GM21526 (cell line): ENCODE results near the gene SOX9.
"Not testable (repeated sequence)": the region's sequence is repeated elsewhere in the genome, so short reads cannot be mapped to it uniquely, and the experiment has no call there.

Experiments
- ATAC-seq: cut with Tn5 transposase; IDR thresholded peaks from one replicate; pipeline ENCODE4 v1.9.1; 2021; ENCODE audit warnings: moderate library complexity; ENCODE audit not compliant: unreplicated experiment, low FRiP score

The SOX9 gene

DNA sequence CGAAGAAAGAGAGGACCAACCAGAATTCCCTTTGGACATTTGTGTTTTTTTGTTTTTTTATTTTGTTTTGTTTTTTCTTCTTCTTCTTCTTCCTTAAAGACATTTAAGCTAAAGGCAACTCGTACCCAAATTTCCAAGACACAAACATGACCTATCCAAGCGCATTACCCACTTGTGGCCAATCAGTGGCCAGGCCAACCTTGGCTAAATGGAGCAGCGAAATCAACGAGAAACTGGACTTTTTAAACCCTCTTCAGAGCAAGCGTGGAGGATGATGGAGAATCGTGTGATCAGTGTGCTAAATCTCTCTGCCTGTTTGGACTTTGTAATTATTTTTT is 3.6 kb downstream of the SOX9 start:
- no peak for ATAC-seq

DNA sequence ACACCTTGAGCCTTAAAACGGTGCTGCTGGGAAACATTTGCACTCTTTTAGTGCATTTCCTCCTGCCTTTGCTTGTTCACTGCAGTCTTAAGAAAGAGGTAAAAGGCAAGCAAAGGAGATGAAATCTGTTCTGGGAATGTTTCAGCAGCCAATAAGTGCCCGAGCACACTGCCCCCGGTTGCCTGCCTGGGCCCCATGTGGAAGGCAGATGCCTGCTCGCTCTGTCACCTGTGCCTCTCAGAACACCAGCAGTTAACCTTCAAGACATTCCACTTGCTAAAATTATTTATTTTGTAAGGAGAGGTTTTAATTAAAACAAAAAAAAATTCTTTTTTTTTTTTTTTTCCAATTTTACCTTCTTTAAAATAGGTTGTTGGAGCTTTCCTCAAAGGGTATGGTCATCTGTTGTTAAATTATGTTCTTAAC is 4.4 kb downstream of the SOX9 start:
- no peak for ATAC-seq

DNA sequence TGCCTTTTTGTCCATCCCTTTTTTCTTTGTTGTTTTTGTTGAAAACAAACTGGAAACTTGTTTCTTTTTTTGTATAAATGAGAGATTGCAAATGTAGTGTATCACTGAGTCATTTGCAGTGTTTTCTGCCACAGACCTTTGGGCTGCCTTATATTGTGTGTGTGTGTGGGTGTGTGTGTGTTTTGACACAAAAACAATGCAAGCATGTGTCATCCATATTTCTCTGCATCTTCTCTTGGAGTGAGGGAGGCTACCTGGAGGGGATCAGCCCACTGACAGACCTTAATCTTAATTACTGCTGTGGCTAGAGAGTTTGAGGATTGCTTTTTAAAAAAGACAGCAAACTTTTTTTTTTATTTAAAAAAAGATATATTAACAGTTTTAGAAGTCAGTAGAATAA is 4.9 kb downstream of the SOX9 start:
- ATAC-seq = no peak

DNA sequence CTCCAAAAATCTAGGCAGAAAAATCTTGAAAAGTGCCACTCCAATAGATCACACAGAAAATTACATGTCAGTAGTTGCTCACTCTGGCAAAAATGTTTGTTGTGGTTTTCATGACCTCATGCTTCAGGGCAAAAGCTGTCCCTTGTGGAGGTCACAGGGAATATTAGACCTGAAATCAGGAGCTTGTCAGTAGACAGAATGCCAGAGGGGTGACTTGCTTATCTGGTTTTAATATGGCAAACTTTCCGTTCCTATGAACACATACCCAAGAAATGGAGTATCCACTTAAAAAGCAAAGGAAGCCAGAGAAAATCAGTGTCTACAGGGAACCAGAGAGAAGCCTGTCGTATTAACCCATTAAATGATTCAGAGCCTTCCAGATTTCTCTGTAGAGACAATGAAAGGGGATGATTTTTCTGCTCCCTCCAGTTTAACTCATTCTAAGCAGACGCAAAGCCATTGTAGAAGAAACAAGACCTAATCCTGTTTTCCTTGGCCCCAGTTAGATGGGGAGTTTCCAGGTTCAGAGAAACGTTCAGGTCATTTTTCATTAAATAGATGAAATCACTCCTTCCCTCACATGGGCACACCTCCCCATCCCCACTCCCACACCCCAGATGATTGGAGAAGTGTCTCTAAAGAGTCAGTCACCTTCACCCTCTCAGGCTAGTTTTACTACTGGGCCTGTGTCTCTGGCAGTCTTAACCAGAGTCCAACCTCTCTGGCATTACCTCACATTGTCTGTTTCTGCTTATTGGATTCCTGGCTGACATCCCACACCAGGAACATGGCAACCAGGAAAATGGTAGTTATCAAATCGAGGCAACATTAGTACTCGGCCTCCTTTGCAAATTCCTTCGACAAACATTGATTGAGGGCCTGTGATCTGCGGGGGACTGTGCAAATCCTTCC is 6.0 kb downstream of the SOX9 start:
- no peak for ATAC-seq

DNA sequence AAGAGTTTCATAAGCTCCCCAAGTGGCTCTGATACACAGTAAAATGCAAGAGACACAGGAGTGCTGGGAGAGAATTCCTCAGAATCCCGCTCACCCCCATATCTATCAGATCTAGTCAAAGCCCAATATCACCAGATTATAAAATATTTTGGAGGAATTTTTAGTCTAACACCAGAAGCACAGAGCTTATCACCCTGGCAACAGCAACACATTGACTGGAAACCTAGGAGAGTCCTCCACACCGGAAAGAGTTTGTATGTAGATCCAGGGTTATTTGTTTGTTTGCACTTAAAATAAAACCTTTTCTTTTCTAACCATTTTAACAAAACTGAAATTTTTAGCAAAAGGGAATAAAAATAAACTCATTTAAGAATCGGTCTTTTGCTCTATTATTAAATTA is 7.2 kb downstream of the SOX9 start:
- ATAC-seq = no peak

DNA sequence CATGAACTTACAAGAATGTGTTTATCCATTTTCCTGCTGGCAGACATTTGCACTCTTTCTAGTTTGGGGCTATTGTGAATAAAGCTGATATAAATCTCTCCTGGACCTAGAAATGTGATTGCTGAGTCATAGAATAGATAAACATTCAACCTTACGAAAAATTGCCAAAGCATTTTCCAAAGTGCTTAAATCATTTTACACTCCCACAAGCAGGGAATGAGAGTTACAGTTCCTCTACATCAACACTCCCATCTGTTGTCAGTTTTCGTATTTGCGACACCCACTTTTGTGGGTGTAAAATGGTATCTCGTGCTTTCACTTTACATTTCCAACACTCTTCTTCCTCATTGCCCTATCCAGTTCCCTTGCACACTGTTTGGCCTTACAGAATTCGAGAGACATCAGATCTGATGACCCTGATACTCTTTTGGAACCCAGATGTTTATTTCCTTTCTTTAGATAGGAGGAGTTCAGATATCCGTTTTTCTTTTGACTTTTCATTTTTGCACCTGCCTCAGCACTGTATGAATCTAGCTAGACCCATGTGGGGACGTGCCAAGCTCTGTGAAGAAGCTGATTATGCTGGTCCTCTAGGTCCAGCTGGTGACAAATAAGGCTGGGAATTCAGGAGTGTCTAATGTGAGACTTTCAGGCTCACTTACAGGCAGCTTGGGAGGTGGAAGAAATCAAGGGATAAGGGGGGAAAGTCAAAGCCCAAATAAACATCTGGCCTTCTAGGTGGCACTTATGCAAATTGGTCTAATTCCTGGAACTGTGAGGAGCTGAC is 14.0 kb downstream of the SOX9 start:
- ATAC-seq = no peak

DNA sequence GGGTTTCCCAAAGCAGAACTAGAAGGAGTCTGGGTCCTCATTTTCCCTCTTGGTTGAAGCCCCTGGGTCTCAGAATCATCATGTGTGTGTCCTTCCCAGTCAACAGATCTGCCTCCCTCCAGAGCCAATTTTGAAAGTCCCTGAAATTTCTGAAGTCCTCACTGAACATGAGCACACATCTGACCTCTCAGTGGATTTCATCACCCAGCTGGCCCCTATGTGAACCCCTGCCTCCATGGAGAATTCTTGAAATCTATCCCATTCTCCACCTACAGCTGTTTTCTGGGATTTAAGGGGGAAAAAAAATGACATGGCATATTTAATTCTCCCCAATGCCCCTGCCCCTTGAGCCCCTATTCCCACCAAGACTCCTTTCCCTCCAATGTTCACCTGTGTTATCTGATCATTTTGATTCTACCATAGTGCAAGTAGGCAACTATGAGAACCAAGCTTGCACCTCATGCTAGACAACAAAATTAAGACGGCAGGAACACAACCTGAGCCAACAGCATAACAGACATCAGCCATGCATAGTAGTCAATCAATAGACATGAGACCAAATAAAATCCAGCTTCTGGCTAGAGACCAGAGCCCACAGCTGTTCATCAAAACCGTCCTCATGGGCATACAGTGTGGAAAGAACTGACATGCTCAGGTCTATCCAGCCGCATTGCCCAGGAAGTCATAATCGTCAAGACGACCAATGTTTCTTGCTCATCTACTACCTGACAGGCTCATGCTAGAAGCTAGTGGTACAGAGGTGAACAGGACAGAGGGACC is 14.9 kb downstream of the SOX9 start:
- ATAC-seq = no peak

DNA sequence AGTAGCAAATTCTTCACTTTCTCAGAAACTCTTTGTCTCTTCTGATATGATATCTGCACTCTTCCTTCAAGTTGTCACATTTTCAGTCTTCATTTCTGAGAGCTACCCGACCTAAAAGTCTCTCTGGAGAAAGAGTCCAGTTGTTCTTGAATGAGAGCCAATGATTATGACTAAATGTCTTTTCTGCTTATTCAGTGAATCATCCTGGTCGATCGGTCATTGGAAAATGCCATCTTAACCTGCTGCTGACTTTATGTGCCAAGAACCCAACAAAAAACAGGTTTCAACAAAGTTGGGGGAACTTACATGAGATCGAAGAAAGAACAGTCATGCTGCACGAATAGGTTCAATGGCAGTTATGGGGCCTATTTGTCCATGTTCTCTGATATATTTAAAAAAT is 15.9 kb downstream of the SOX9 start:
- ATAC-seq = no peak

DNA sequence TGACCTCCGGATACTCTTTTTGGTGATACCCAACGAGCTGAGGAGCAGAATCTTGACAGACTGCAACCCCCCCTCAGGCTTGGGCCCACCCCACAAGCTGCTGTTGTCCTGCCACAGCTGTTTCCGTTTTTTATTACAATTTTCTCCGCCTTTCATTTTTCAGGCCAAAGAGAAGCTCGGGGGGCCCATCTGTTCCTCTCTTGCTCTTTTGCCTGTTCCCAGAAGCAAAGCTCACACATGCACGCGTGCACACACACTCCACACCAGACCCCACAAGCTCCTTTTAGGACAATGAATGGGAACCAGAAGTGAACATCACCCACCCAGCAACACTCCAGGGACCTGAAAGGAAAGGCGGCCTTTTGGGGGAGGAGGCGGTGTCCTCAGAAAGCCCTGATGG is 16.3 kb downstream of the SOX9 start:
- no peak for ATAC-seq

DNA sequence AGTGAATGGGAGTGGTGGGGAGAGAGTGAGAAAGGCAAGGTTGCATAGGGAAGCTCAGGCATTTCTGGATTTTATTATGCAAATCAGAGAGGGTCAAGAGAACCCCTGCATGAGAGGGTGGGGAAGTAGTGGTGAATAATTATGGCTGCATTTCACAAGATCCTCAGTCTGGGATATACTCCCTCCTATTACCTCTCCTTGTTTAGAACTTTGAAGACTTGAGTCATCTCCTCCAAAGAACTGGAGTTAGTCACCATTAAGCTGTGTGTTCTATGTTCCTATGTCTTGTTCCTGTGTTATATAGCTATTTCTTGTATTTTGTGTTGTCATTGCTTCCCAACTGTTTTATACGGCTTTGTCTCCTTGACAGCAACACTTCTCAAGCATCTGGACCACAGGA is 18.4 kb downstream of the SOX9 start:
- no peak for ATAC-seq

DNA sequence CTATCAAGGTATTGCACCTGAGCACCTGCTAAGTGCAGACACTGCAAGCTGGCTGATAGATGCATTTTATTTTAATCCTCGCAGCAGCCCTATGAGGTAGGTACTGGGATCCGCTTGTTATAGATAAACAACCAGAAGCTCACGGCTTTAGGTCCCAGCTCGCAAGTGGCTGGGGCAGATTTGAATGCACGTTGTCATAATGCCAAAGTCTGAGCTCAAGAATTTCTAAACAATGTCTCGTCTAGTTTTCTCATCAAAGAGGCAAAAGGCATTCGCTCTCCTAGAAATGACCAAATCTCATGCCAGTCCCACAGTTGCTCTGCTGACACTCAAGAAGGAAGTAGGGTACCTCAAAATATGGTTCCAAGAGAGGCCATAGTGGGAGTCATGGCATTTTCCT is 20.5 kb downstream of the SOX9 start:
- ATAC-seq = no peak

DNA sequence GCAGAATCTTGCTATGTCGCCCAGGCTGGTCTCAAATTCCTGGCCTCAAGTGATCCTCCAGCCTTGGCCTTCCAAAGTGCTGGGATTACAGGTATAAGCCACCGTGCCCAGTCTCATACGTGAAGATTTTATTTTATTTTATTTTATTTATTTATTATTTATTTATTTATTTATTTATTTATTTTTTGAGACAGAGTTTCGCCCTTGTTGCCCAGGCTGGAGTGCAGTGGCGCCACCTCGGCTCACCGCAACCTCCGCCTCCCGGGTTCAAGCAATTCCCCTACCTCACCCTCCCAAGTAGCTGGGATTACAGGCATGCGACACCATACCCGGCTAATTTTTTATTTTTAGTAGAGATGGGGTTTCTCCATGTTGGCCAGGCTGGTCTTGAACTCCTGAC is 21.3 kb downstream of the SOX9 start:
- not testable (repeated sequence) for ATAC-seq

DNA sequence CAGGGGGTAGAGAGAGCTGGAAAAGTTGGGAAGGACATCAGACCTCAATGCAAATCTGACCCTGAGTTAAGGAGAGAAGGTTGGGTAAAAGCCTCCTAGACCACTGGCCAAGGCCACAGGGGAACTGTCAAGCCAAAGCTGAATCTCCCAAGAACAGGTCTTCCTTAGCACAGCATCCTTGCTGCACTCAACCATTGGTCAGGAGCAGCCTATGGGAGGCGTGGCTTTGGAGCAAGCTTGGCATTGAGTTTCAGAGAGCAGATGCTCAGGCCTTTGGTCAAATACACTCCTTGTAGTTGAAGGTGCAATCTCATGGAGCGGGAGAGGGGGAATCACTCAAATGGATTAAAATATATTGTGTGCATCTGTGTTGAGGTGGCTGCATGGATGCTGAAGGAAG is 21.8 kb downstream of the SOX9 start:
- ATAC-seq = no peak

DNA sequence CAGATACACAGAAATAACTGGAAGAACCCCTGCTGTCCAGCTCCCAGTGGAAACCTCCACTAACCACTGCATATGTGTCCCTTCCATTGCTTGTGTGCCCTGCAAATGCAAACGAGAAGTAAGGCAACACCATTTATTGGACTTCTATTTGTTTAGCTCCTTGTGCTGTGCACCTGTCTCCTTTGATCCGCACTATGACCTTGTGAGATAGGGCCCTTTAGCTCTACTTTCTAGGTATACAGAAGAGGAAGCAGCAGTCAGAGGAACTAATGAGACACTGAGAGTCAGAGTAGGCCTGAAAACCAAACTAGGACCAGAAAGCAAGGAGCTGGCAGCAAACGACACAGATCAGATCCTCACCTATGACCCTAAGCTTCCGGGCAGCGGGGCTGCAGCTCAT is 22.4 kb downstream of the SOX9 start:
- ATAC-seq = no peak

DNA sequence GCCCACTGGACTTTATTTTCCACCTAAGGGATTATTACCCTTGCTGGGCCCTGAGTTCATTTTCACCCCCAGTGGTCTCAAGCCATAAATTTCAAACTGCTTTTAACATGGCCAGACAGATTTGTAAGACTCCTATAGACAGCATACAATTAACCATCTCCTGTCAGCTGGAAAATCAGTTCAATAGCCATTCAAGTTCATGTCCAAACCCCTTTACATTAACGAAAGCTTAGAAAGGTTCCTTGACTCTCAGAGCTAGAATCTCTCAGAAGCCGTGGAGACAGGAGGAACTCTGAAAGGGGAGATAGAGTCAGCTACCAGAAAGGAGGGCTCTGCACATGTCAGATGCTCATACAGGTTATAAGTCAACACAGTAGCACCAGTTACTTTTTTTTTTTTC is 23.3 kb downstream of the SOX9 start:
- no peak for ATAC-seq

DNA sequence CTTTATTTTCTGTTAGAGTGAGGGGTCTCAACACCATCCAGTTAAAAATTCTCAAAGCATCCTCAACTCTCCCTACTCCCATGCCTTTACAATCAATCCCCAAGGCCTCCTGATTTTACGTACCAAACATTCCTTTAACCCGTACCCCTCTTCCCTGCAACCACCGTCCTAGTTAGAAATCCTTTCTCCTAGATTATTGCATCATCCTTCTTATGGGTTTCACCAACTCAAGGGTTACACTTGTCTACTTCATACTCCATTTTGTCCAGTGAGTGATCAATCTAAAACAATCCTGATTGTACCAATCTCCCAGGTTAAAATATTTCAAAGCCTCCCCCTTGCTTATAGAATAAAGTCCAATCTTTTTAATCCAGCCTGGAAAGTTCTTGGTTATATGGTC is 24.7 kb downstream of the SOX9 start:
- no peak for ATAC-seq

DNA sequence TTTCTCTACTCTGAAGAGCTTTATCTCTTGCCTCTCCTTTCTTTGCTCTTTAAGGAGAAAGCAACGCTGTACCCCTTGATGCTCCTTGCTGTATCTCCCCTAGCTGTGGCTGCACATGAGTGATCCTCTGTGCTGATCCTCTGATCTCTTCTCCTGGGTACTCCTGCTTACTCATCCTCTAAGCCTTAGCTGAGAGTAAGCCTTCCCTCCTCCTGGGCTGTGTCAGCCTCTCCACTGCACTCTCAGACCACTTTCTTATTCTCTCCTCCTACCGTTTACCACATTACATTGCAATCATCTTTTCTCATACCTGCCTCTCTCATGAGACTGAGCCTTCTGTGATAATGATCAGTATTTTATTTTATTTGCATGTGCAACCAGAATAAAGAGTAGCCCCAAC is 25.1 kb downstream of the SOX9 start:
- ATAC-seq = no peak

DNA sequence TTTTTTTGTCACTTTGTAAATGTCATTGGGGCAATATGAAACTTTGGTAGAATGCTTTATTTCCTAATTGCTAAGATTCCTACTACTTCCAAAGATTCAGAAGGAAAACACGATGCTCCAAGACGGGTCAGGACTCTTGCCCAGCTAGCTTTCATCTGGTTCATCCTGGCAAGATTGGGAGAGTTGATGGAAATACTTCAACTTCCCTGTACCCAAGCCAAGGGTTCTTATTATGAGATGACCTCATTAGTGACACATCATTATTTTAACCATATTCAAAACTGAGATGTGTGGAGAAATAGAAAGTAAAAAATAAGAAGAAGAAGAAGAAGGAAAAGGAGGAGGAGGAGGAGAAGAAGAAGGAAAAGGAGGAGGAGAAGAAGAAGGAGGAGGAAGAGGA is 25.6 kb downstream of the SOX9 start:
- no peak for ATAC-seq

DNA sequence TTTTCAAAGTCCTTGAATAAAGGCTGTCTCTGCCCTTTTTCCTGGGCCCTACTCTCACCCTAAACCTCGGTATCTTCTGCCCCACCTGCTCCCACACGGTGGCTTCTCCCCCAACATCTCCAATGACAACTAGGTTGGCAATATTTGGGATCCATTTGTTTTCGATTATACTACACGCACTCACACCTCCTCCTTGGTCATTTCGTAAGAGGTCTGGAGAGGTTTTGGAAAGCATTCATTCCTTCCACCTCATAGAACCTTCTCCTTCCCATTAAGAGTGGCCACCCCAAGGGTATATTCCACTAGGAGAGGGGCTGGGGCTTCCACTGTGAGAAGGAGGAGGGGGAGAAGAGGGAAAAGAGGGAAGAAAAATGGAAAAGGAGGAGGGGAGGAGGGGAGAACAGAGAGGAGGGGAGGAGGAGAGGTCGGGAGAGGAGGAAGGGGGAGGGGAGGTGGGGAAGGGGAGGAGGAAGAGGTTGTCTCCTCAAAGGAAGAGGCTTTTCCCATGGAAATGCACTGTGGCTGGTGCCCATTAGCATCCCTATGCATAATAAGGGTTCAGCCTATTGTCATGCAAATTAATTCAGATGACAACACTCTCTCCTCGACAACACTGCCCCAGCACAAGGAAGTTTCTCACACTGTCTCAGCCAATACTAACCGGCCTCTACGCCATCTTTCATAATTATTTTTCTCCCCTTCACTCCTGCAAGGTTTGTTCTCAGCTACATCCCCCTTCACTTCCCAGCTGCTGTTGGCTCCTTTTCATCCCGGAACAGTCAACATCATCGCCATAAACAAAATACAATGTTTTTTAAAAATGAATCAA is 30.0 kb downstream of the SOX9 start:
- no peak for ATAC-seq
